OCI-LY3 (cell line): ENCODE measurements around the gene MAPK14.
A peak's percentile ranks its signal among the peaks of the same experiment; 100 is the strongest.

Experiments used
- H2AFZ ChIP-seq: fragments of 200-600, 300-600 bp; shearing (Covaris generic); 2 replicates; pipeline ENCODE4 v1.6.0; 2014; ENCODE audit warnings: antibody characterized with exemption, low read depth, low read length
- H3K27ac ChIP-seq: fragments of 200-600, 300-600 bp; sonication (generic); 2 replicates; pipeline ENCODE4 v1.5.1; 2014; ENCODE audit warnings: mild to moderate bottlenecking, low read length, moderate library complexity, mixed read lengths
- H3K27me3 ChIP-seq: fragments of 200-600, 300-600 bp; sonication (generic); 2 replicates; pipeline ENCODE4 v1.6.1; 2014; ENCODE audit warnings: low read depth, low read length, mixed read lengths
- H3K36me3 ChIP-seq: fragments of 200-600, 300-600 bp; sonication (generic); replicated peaks from 2 replicates; pipeline ENCODE3; 2014; ENCODE audit warnings: low read depth, low read length, mixed read lengths
- H3K4me1 ChIP-seq: fragments of 300-600, 200-600 bp; sonication (generic); 2 replicates; pipeline ENCODE4 v1.6.1; 2014; ENCODE audit warnings: low read length, mixed read lengths
- H3K4me2 ChIP-seq: fragments of 200-600, 300-600 bp; sonication (generic); 2 replicates; pipeline ENCODE4 v1.6.1; 2014; ENCODE audit warnings: low read length, mixed read lengths
- H3K4me3 ChIP-seq: fragments of 300-600, 200-600 bp; sonication (generic); 2 replicates; pipeline ENCODE4 v1.5.1; 2014; ENCODE audit warnings: antibody characterized with exemption, mild to moderate bottlenecking, low read length, moderate library complexity
- H3K79me2 ChIP-seq: fragments of 300-600, 200-600 bp; shearing (Covaris generic); 2 replicates; pipeline ENCODE4 v1.6.1; 2014; ENCODE audit warnings: mild to moderate bottlenecking, low read length, mixed read lengths
- H3K9ac ChIP-seq: fragments of 300-600, 200-600 bp; shearing (Covaris generic); 2 replicates; pipeline ENCODE4 v1.6.0; 2014; ENCODE audit warnings: mild to moderate bottlenecking, low read length, moderate library complexity
- H3K9me3 ChIP-seq: fragments of 200-600, 300-600 bp; shearing (Covaris generic); 2 replicates; pipeline ENCODE4 v1.6.1; 2014; ENCODE audit warnings: low read length, mixed read lengths; ENCODE audit not compliant: insufficient read depth
- H4K20me1 ChIP-seq: fragments of 200-600, 300-600 bp; sonication (generic); 2 replicates; pipeline ENCODE4 v1.6.1; 2016; ENCODE audit warnings: low read length, mixed read lengths; ENCODE audit not compliant: insufficient read depth
- EZH2phosphoT487 ChIP-seq: fragments of 200-600 bp; shearing (Covaris generic); IDR thresholded peaks from 2 replicates; pipeline ENCODE4 v1.6.1; 2018; ENCODE audit warnings: antibody characterized with exemption, mixed run types, low read depth
- TF ChIP-seq, protein P1 (sequence below): fragments of 200-600, 300-600 bp; sonication (generic); IDR thresholded peaks from 2 replicates; pipeline ENCODE4 v1.5.1; 2014; ENCODE audit warnings: antibody characterized with exemption, low read length, low read depth

The MAPK14 gene

GRCh38 chr6:36131511-36132245 lies 104.1 kb downstream of the MAPK14 start:
- H3K9ac ChIP-seq = peak overlapping the region; percentile 62; the same call in 1 of the 2 replicates
- no peak overlapping the region for H3K27ac ChIP-seq

GRCh38 chr6:36132246-36132895 lies 104.8 kb downstream of the MAPK14 start:
- no peaks in the 10 kb centered on the region for H3K27me3 ChIP-seq
- no peaks in the 10 kb centered on the region for H4K20me1 ChIP-seq
- no peak for TF ChIP-seq EZH2phosphoT487
- TF ChIP-seq, protein P1, sequence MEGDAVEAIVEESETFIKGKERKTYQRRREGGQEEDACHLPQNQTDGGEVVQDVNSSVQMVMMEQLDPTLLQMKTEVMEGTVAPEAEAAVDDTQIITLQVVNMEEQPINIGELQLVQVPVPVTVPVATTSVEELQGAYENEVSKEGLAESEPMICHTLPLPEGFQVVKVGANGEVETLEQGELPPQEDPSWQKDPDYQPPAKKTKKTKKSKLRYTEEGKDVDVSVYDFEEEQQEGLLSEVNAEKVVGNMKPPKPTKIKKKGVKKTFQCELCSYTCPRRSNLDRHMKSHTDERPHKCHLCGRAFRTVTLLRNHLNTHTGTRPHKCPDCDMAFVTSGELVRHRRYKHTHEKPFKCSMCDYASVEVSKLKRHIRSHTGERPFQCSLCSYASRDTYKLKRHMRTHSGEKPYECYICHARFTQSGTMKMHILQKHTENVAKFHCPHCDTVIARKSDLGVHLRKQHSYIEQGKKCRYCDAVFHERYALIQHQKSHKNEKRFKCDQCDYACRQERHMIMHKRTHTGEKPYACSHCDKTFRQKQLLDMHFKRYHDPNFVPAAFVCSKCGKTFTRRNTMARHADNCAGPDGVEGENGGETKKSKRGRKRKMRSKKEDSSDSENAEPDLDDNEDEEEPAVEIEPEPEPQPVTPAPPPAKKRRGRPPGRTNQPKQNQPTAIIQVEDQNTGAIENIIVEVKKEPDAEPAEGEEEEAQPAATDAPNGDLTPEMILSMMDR = no peak
- H3K27ac ChIP-seq = no peak overlapping the region
- no peak overlapping the region for H3K9ac ChIP-seq
- H3K4me2 ChIP-seq = peak overlapping the region; percentile 84
- H3K4me1 ChIP-seq = peaks cover 38% of the 10 kb centered on the region
- H3K79me2 ChIP-seq = no peaks in the 10 kb centered on the region
- no peak overlapping the region for H3K4me3 ChIP-seq
- no peaks in the 10 kb centered on the region for H3K36me3 ChIP-seq
- H3K9me3 ChIP-seq = no peaks in the 10 kb centered on the region
- no peak overlapping the region for H2AFZ ChIP-seq

More at GRCh38 chr6:36131511-36132245, 104.1 kb downstream of the MAPK14 start:
- Histone ChIP-seq H3K9me3 (no peaks in the 10 kb centered on the region), H3K4me3 (peak overlapping the region; percentile 78), H3K79me2 (no peaks in the 10 kb centered on the region), H3K4me2 (peak overlapping the region; percentile 84), H3K4me1 (peaks cover 31% of the 10 kb centered on the region), H3K36me3 (no peaks in the 10 kb centered on the region), H2AFZ (peak overlapping the region; percentile 73), H3K27me3 (no peaks in the 10 kb centered on the region), H4K20me1 (no peaks in the 10 kb centered on the region)
- TF ChIP-seq, protein P1 = peak; percentile 26; the same call in 1 of the 2 replicates
- TF ChIP-seq EZH2phosphoT487 = no peak

DNA sequence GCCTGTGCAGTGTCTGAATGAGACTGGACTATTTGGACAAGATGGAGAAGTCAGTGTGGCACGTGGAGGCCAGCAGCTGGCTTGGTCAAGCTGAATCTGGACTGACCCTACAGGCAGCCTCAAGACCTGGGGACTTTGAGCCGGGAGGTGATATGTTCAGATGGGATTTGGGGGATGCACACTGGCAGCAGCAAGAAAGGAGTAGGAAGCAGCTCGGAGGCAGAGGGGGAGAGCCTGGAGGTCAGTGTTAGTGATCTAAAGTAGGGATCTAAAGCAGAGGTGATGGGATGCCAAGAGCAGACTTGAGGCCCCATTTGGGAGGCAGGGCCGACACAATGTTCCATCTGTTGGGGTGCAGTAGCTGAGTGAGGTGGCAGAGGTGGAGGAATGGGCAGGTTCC lies 105.5 kb downstream of the MAPK14 start:
- H3K4me2 ChIP-seq = no peak overlapping the region
- H3K9me3 ChIP-seq = no peaks in the 10 kb centered on the region
- H3K27me3 ChIP-seq = no peaks in the 10 kb centered on the region
- TF ChIP-seq, protein P1 = no peak
- no peak for TF ChIP-seq EZH2phosphoT487
- H3K36me3 ChIP-seq = no peaks in the 10 kb centered on the region
- peaks cover 41% of the 10 kb centered on the region for H3K4me1 ChIP-seq
- H3K79me2 ChIP-seq = no peaks in the 10 kb centered on the region
- no peak overlapping the region for H3K27ac ChIP-seq
- H4K20me1 ChIP-seq = no peaks in the 10 kb centered on the region
- H3K4me3 ChIP-seq = no peak overlapping the region
- H2AFZ ChIP-seq = no peak overlapping the region
- H3K9ac ChIP-seq = no peak overlapping the region

- peaks cover 41% of the 10 kb centered on the region for H3K4me1 ChIP-seq
- no peaks in the 10 kb centered on the region for H3K79me2 ChIP-seq
- no peaks in the 10 kb centered on the region for H3K9me3 ChIP-seq
- H3K4me2 ChIP-seq = no peak overlapping the region
- H3K4me3 ChIP-seq = no peak overlapping the region
- TF ChIP-seq EZH2phosphoT487 = no peak
- TF ChIP-seq, protein P1 = no peak
- H3K27ac ChIP-seq = no peak overlapping the region
- H4K20me1 ChIP-seq = no peaks in the 10 kb centered on the region
- H3K36me3 ChIP-seq = no peaks in the 10 kb centered on the region
- no peak overlapping the region for H2AFZ ChIP-seq
- H3K9ac ChIP-seq = no peak overlapping the region
- no peaks in the 10 kb centered on the region for H3K27me3 ChIP-seq
These were observed 106.3 kb downstream of the MAPK14 start for GRCh38 chr6:36133912-36134311.
